Measurements from ENCODE around the gene PACRG.

GRCh38 chr6:163288066-163288465 is 560.3 kb downstream of the PACRG start:
- TF ChIP-seq HDAC6 (IDR thresholded peaks at IDR 0.05; ENCODE audit: low read depth, low read length) (no peak), EZH2 (IDR thresholded peaks at IDR 0.05; ENCODE audit: low read depth, low read length, severe bottlenecking) (no peak), CHD2 (IDR thresholded peaks at IDR 0.05; ENCODE audit: low read length) (no peak), POU5F1 (IDR thresholded peaks at IDR 0.05; ENCODE audit: low read depth, low read length) (no peak), POLR2A (IDR thresholded peaks at IDR 0.05; ENCODE audit: control extremely low read depth in 1 of 2, low read depth in 2 of 2, low read length in 2 of 2) (no peak), E2F6 (IDR thresholded peaks at IDR 0.05) (no peak), EP300 (IDR thresholded peaks at IDR 0.05; ENCODE audit: borderline replicate concordance in 1 of 2, low read depth in 2 of 2, low read length in 2 of 2) (no peak), SUZ12 (IDR thresholded peaks at IDR 0.05; ENCODE audit: low read length) (no peak), ASH2L (IDR thresholded peaks at IDR 0.05; ENCODE audit: low read length) (no peak)
